ENCODE measurements around the gene NUDCD3.
"Not testable (repeated sequence)": the region's sequence is repeated elsewhere in the genome, so short reads cannot be mapped to it uniquely, and the experiment has no call there.

Gene NUDCD3

DNA sequence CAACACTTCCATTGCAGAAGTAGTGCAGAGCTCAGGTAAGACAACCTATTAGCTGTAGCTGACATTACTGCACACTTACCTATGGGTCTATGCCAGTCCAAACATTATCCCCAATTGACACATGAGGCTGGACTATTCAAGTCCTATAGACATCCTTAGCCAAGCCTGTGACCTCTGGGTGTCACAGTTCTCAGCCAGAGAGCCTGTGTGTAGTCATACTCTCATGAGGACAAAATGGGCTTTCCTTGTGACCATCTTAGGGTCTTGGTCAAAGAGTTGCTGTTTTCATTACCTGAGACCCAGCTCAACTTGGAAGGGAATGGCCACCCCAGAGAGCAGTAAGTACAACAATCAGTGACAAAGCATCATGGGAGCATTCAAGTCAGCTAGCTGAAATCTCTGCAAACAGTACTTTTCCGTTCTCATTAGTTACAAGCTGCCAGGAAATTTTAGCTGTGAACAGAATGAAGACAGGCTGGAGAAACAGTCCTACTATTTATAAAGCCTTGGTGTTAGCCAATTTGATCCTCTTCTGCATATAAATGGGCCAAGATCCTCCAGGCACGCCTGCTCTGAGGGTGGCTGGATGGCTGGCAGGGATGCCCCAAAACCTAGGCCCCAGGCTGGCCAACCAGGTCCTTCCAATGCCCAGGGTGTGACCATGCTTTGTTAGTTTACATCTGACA is 44.3 kb downstream of the NUDCD3 start:
- no peak for DNase-seq

DNA sequence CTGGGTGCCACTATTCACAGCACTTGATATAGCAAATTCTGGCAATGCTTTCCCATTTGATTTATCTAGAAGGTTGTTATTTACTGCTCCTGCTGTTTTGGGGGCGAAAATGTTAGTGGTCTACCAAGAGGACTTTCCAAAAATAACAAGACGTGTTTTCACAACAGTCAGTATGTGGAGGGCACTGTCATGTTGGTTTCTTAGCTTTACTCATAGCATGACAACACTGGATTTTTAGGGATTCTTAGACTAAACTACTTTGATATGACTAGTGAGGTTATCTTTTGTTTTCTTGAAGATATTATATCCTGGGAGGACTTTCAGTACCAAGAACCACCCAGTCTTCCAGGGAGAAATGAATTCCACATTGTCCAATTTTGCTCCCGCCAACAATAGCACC is 49.4 kb downstream of the NUDCD3 start:
- DNase-seq, result no peak

GRCh38 chr7:44440577-44441078 is 49.8 kb downstream of the NUDCD3 start:
- DNase-seq, result no peak

DNA sequence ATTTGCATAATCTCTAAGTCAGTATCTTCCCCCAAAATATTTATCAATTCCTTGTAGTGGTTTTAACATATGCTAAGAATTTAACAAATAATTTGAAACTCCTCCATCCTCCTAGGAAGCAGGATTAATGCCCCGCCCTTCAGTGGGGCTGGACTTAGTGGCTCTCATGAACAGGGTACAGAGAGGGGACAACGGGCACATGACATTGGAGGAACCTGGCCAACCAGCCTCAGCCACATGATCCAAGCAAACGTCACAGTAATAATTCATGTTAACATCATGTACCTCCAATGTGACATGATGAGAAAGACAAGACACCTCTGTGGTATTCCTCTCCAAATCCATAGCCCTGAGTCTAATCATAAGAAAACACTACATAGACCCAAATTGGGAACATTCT is 50.5 kb downstream of the NUDCD3 start:
- DNase-seq, result no peak

DNA sequence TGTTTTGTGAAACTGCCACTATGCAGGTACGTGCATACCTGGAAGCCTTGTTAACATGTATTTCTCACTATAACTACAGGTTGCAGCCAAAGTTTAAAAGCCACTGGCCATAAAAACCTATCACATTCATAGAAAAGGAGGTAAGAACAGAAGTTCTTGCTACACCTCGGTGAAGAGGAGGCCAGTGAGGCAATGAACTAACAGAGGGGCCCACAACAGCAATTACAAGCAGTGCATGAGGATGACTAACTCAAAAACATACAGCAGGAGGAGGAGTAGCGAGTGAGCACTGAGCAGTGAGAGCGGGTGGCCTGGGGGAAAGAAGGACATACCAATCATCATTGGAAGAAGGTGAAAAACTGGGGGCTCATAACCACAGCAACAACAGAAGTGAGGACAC is 51.6 kb downstream of the NUDCD3 start:
- DNase-seq, result no peak

DNA sequence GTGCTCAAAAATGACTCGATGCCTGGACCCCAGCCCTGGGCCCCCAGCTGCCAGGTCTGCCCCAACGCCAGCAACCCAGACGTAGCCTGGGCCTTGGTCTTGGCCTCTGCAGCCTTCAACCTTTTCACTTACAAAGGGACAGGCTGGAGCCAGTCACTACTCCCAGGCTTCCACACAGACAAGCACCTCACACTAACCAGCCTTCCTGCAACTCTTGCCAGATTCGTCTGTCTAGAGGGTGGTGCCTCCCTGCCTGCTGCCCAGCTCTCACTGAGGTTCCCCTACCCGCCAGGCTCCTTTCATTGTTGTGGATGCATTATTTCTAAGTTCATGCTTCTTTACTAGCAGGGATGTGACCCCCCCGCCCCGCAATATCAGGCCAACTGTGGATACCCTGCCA is 56.3 kb downstream of the NUDCD3 start:
- no peak for DNase-seq

- no peak for DNase-seq
Observed at GRCh38 chr7:44433255-44434022, 57.0 kb downstream of the NUDCD3 start.

GRCh38 chr7:44432381-44432977 is 58.0 kb downstream of the NUDCD3 start:
- no peak for DNase-seq

- DNase-seq, result no peak
Observed at GRCh38 chr7:44431091-44431608, 59.3 kb downstream of the NUDCD3 start.

- DNase-seq, result no peak
Observed at GRCh38 chr7:44430054-44430453, 60.4 kb downstream of the NUDCD3 start.

- not testable (repeated sequence) for DNase-seq
Observed at GRCh38 chr7:44424762-44425161, 65.7 kb downstream of the NUDCD3 start.

- no peak for DNase-seq
Observed at GRCh38 chr7:44416941-44417340, 73.5 kb downstream of the NUDCD3 start.

- no peak for DNase-seq
Observed at GRCh38 chr7:44415510-44415909, 74.9 kb downstream of the NUDCD3 start.

DNA sequence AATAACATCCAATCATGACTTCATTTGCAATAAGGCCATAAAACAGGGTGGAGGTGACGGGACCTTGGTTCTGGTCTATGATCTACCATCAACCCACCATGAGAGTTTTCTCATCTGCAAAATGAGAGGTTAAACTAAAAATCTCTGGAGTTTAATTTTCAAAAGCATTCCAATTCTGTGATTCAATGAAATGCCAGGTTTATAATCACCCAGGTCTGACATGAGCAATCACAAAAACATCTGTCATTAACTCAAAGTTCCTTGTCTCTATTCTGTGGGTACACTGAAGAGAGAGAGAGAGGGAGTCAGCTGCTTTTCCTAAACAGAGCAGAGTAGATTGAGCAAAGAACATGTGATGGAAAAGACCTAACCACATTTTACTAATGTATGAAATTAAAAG is 75.4 kb downstream of the NUDCD3 start:
- DNase-seq, result no peak

DNA sequence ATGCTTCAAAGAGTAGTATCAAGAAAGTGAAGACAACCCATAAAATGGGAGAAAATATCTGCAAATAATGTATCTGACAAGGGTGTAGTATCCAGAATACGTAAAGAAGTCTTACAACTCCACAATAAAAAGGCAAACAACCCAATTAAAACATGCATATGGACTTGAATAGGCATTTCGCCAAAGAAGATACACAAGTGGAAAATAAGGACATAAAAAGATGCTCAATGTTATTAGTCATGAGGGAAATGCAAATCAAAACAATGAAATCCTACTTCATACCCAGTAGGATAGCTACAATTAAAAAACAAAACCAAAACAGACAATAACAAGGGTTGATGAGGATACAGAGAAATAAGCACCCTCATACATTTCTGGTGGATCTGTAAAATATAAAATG is 79.2 kb downstream of the NUDCD3 start:
- no peak for DNase-seq

DNA sequence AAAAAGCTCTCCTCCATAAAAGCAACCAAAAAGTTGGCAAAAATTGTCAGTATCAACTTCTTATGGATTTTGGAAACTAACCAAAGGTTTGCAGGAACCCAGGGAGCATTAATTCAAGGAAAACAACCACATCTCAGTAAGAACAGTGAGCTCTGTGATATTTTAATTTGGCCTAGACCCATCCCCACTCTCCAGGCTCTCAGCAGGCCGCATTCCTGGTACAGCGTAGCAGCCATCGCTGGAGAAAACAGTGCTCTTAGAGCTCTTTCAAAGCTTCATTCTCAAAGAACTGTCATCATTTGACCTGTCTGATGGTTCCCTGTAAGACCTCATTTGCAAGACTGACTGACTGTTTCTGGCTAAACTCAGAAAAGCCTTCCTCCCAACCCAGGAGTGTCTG is 81.9 kb downstream of the NUDCD3 start:
- no peak for DNase-seq

GRCh38 chr7:44403775-44404174 is 86.7 kb downstream of the NUDCD3 start:
- DNase-seq, result no peak

GRCh38 chr7:44403176-44403759 is 87.2 kb downstream of the NUDCD3 start:
- DNase-seq, result no peak

DNA sequence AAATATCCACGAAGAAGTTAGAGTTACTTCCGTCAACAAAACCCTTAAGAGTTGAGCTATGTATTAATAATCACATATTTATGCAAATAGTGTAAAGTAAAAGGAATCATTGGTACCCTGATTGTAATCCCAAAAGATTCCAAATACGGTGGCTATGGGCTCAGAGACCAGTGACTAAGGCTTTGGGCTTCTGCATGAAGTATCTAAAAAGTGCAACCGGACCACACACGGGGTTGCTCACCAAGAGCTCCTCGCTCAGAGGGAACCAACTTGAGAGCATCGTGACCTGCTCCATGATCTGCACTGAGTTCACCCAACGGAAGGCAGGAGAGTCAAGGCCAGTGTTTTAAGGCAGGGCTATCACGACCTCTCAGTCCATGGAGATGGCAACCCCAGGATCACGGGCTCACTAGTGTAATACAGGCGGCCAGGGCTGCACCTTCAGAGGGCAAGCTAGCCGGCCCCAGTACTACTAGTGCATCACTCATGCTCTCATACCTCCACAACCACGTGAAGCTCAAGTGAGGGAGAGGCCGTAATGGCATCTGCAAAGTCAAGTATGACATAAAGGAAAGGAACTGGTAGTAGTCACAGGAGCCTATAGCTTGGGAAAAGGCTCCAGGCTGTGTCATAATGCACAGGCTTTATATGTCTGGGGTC is 87.9 kb downstream of the NUDCD3 start:
- DNase-seq, result no peak

DNA sequence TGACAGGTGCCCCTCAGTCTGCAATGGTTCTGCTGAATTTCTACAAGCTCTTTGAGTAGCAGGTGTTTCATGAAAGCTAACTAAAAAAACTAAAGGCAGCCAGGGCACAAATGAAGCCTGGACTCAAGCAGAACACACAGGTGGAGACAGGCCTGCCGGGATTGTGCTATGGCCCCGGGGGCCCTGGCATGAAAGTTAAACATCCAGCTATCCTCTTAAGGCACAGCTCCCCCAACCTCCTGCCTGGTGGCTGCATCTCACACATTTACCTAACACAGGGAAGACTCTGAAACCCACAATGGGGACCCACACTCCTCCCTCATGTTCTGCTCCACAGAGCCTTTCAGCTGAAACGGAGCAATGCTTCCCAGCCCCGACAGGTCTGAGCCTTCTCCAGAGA is 88.8 kb downstream of the NUDCD3 start:
- no peak for DNase-seq

DNA sequence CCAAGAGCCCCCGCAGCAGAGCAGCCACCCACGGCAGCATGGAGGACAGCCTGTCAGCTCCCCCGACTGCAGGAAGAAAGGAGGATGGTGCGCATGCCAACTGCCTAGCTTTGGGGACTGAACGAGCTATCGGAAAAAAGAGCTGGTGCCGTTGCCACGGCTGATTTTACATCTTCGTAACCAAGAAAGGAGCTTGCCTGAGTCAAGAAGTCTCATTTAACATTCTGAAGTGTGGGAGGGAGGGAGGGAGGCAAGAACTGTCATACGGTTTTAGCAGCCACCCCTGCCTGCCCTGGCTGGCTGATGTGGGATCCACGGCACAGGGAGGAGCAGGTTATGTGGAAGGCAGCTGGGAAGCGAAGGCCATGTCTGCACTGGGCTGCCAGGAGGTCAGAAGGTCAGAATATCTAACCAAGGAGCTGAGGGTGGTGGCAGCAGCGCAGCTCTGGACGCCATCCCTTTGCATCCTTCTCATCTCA is 90.4 kb downstream of the NUDCD3 start:
- DNase-seq, result no peak

- DNase-seq, result no peak
Observed at GRCh38 chr7:44398953-44399574, 91.4 kb downstream of the NUDCD3 start.
